H1 (cell line): Measurements from ENCODE around the gene HIPK3. TPM values are rescaled to one million over a fixed set of nuclear protein-coding genes. Genes with fewer than 3 reads are reported as not detected.
"Not testable (repeated sequence)": the region's sequence is repeated elsewhere in the genome, so short reads cannot be mapped to it uniquely, and the experiment has no call there.

Experiments
- CTCF ChIA-PET: fragments of 300-600 bp; sonication (Branson Sonifier 250); formaldehyde crosslinking; loops from one replicate; lab custom pipeline; 2021; ENCODE audit not compliant: partially characterized antibody; lab: Charles Lee
- POLR2A ChIA-PET: fragments of 300-600 bp; sonication (Branson Sonifier 250); formaldehyde crosslinking; loops from one replicate; lab custom pipeline; 2021; ENCODE audit warnings: inconsistent platforms; ENCODE audit not compliant: partially characterized antibody; lab: Charles Lee
- DNase-seq, 2 experiments: peaks; one replicate each; pipeline versions ENCODE4 v3.0.0 to v3.0.0-alpha.2; 2010 to 2022; ENCODE audit warnings: low spot score in 2 of 2, low read depth in 1 of 2, mixed read lengths in 1 of 2
- FAIRE-seq: peaks from 2 replicates; lab custom pipeline; 2011; peaks lifted over from hg19 to GRCh38; lab: Jason Lieb, UNC
- H2AFZ ChIP-seq: 2 replicates; pipeline ENCODE4 v1.8.1; 2012; ENCODE audit warnings: low read length, inconsistent platforms
- H2AK5ac ChIP-seq: 2 replicates; pipeline ENCODE4 v1.6.1; 2013; ENCODE audit warnings: low read depth, low read length
- H2BK120ac ChIP-seq: replicated peaks from 2 replicates; pipeline ENCODE3; 2013; ENCODE audit warnings: low read depth, low read length, inconsistent platforms
- H2BK12ac ChIP-seq: 2 replicates; pipeline ENCODE4 v1.6.1; 2013; ENCODE audit warnings: low read depth, low read length
- H2BK15ac ChIP-seq: 2 replicates; pipeline ENCODE4 v1.6.1; 2013; ENCODE audit warnings: low read length
- H2BK20ac ChIP-seq: 2 replicates; pipeline ENCODE4 v1.6.1; 2013; ENCODE audit warnings: low read length
- H2BK5ac ChIP-seq: 2 replicates; pipeline ENCODE4 v1.6.1; 2013; ENCODE audit warnings: low read depth, low read length
- H3K14ac ChIP-seq: 2 replicates; pipeline ENCODE4 v1.6.1; 2013; ENCODE audit warnings: inconsistent platforms; ENCODE audit not compliant: insufficient read length
- H3K18ac ChIP-seq: 2 replicates; pipeline ENCODE4 v1.6.1; 2013; ENCODE audit warnings: low read length; ENCODE audit errors: extremely low read depth
- H3K23ac ChIP-seq: 2 replicates; pipeline ENCODE4 v1.6.1; 2013; ENCODE audit warnings: inconsistent platforms; ENCODE audit not compliant: insufficient read length
- H3K23me2 ChIP-seq: 2 replicates; pipeline ENCODE4 v1.6.1; 2013; ENCODE audit warnings: low read depth, low read length
- H3K27ac ChIP-seq: 2 replicates; pipeline ENCODE4 v1.6.1; 2011; ENCODE audit warnings: low read depth, low read length, inconsistent platforms
- H3K27me3 ChIP-seq, 4 experiments: replicated peaks in 1 of 4; 1 replicate in 1 of 4; 2 replicates in 3 of 4; pipeline versions ENCODE4 v1.6.1 to v1.8.1; 2011 to 2013; ENCODE audit warnings: low read length in 3 of 4, mild to moderate bottlenecking in 3 of 4, inconsistent platforms in 2 of 4, mixed read lengths in 2 of 4, moderate library complexity in 1 of 4; ENCODE audit not compliant: control insufficient read depth in 3 of 4, insufficient read depth in 3 of 4; ENCODE audit errors: extremely low read depth in 1 of 4
- H3K36me3 ChIP-seq, 4 experiments: 2 replicates each; pipeline versions ENCODE4 v1.6.1 to v1.8.1; 2011 to 2013; ENCODE audit warnings: mild to moderate bottlenecking in 4 of 4, low read length in 3 of 4, moderate library complexity in 2 of 4, control low read depth in 1 of 4, inconsistent platforms in 1 of 4; ENCODE audit not compliant: insufficient read depth in 4 of 4, control insufficient read depth in 2 of 4
- H3K4ac ChIP-seq: replicated peaks from 2 replicates; pipeline ENCODE3; 2013; ENCODE audit warnings: low read length, low read depth, mixed read lengths, inconsistent platforms; ENCODE audit not compliant: insufficient read length
- H3K4me1 ChIP-seq, 4 experiments: replicated peaks in 1 of 4; 1 replicate in 1 of 4; 2 replicates in 3 of 4; pipeline versions ENCODE4 v1.6.1 to v1.8.1; 2011 to 2013; ENCODE audit warnings: low read length in 3 of 4, inconsistent platforms in 2 of 4, mixed read lengths in 1 of 4; ENCODE audit not compliant: insufficient read depth in 4 of 4, control insufficient read depth in 3 of 4
- H3K4me2 ChIP-seq, 2 experiments: 2 replicates each; pipeline versions ENCODE4 v1.6.1 to v1.8.1; 2011 to 2013; ENCODE audit warnings: low read depth in 2 of 2, low read length in 2 of 2, control low read depth in 1 of 2, inconsistent platforms in 1 of 2, mild to moderate bottlenecking in 1 of 2; ENCODE audit not compliant: insufficient read depth in 1 of 2
- H3K4me3 ChIP-seq, 4 experiments: fragments of 200-600, 300-600 bp in 1 of 4; sonication (generic), shearing (Covaris generic), sonication (Bioruptor Twin) in 1 of 4; 2 replicates each; pipeline versions ENCODE4 v1.5.1 to v1.8.1; 2011 to 2016; ENCODE audit warnings: low read length in 4 of 4, low read depth in 3 of 4, control low read depth in 2 of 4, inconsistent platforms in 2 of 4, mild to moderate bottlenecking in 2 of 4, mixed read lengths in 1 of 4, moderate library complexity in 1 of 4; ENCODE audit not compliant: insufficient read depth in 2 of 4; ENCODE audit errors: extremely low read depth in 1 of 4
- H3K56ac ChIP-seq: replicated peaks from 2 replicates; pipeline ENCODE3; 2013; ENCODE audit warnings: low read depth, mild to moderate bottlenecking, mixed read lengths, low read length, inconsistent platforms; ENCODE audit not compliant: insufficient read length
- H3K79me1 ChIP-seq: 2 replicates; pipeline ENCODE4 v1.6.1; 2013; ENCODE audit warnings: low read depth, low read length, control low read depth
- H3K79me2 ChIP-seq, 2 experiments: 2 replicates each; pipeline versions ENCODE4 v1.6.1 to v1.8.1; 2012 to 2013; ENCODE audit warnings: low read length in 2 of 2, mild to moderate bottlenecking in 2 of 2, inconsistent platforms in 1 of 2; ENCODE audit not compliant: insufficient read depth in 2 of 2, control insufficient read depth in 1 of 2
- H3K9ac ChIP-seq, 4 experiments: replicated peaks in 1 of 4; 1 replicate in 1 of 4; 2 replicates in 3 of 4; pipeline versions ENCODE4 v1.6.1 to v1.8.1; 2011 to 2013; ENCODE audit warnings: low read depth in 3 of 4, low read length in 3 of 4, control low read depth in 2 of 4, mild to moderate bottlenecking in 2 of 4, moderate library complexity in 2 of 4, inconsistent platforms in 1 of 4; ENCODE audit errors: extremely low read depth in 1 of 4
- H3K9me3 ChIP-seq, 2 experiments: 2 replicates each; pipeline versions ENCODE4 v1.6.1 to v1.8.1; 2012 to 2013; ENCODE audit warnings: mild to moderate bottlenecking in 2 of 2, moderate library complexity in 2 of 2, control low read depth in 1 of 2, inconsistent platforms in 1 of 2, low read depth in 1 of 2, low read length in 1 of 2, mixed read lengths in 1 of 2; ENCODE audit not compliant: insufficient read depth in 2 of 2
- H4K20me1 ChIP-seq, 2 experiments: replicated peaks in 1 of 2; 2 replicates each; pipeline versions ENCODE3 to v1.8.1; 2011 to 2013; ENCODE audit warnings: inconsistent platforms in 2 of 2, low read length in 2 of 2, mild to moderate bottlenecking in 1 of 2; ENCODE audit not compliant: insufficient read depth in 2 of 2, control insufficient read depth in 1 of 2
- H4K5ac ChIP-seq: 2 replicates; pipeline ENCODE4 v1.6.1; 2013; ENCODE audit warnings: low read length, low read depth, mixed read lengths, inconsistent platforms; ENCODE audit not compliant: insufficient read length
- H4K8ac ChIP-seq: 2 replicates; pipeline ENCODE4 v1.8.0; 2013; ENCODE audit warnings: mild to moderate bottlenecking, moderate library complexity, low read length, inconsistent platforms; ENCODE audit not compliant: insufficient read depth; ENCODE audit errors: extremely low read depth
- H4K91ac ChIP-seq: replicated peaks from 2 replicates; pipeline ENCODE3; 2013; ENCODE audit warnings: low read length, mixed read lengths, inconsistent platforms; ENCODE audit not compliant: insufficient read length
- WGBS, 2 experiments: shearing (Covaris generic) in 1 of 2; methylation state at CpG; one replicate each; pipeline versions ENCODE4 v1.1.6 to v1.1.7; 2013 to 2015; ENCODE audit warnings: low lambda C conversion rate in 2 of 2, mixed read lengths in 2 of 2, inconsistent platforms in 1 of 2, low coverage in 1 of 2, missing lambda C conversion rate in 1 of 2; ENCODE audit not compliant: insufficient replicate concordance in 2 of 2, insufficient coverage in 1 of 2, insufficient read length in 1 of 2; ENCODE audit errors: extremely low coverage in 1 of 2, missing lambda C conversion rate in 1 of 2; 5-methylcytosine and 5-hydroxymethylcytosine counted together
- polyA plus RNA-seq, 7 experiments: library from polyadenylated mRNA; depleted of rRNA in 3 of 7; stranded (reverse) in 5 of 7; unstranded in 2 of 7; fragments of >200 nt in 5 of 7; fragments of 200-250 nt in 2 of 7; gene quantifications; 1 replicate in 5 of 7; 2 replicates in 1 of 7; 4 replicates in 1 of 7; pipeline versions ENCODE4 v1.2.1 to v1.2.3, GENCODE V29; 2011 to 2013; ENCODE audit warnings: missing spikeins in 2 of 7, mixed read lengths in 2 of 7
- total RNA-seq: library from RNA; stranded (reverse); fragmentation: NEBNext Ultra II Directional; extraction: Animal tissue kit (Norgen Biotek cat#: 25700); gene quantifications from 2 replicates; pipeline ENCODE4 v1.2.1, GENCODE V29; 2021

Gene HIPK3
- total and polyA plus RNA-seq, 2 of the 8 experiments (the other 6 are each of a cell fraction or from before 2014, with no cell fraction given): 5.0 to 22.3 TPM

GRCh38 chr11:33216676-33217075 is 40.5 kb upstream of the HIPK3 start:
- H4K91ac ChIP-seq, H2BK5ac ChIP-seq, H3K4ac ChIP-seq, H2BK15ac ChIP-seq, H3K9ac ChIP-seq, H4K5ac ChIP-seq, POLR2A ChIA-PET, H4K8ac ChIP-seq, H3K18ac ChIP-seq, H3K4me2 ChIP-seq, H3K27ac ChIP-seq, H2BK120ac ChIP-seq, FAIRE-seq, H3K14ac ChIP-seq, CTCF ChIA-PET, DNase-seq, H3K4me1 ChIP-seq, H3K56ac ChIP-seq, H2AFZ ChIP-seq, H3K23ac ChIP-seq, H3K36me3 ChIP-seq, H2BK12ac ChIP-seq, H3K79me2 ChIP-seq, H2AK5ac ChIP-seq, H3K79me1 ChIP-seq, H4K20me1 ChIP-seq, H3K9me3 ChIP-seq, H2BK20ac ChIP-seq, H3K27me3 ChIP-seq, H3K23me2 ChIP-seq, H3K4me3 ChIP-seq: not testable (repeated sequence)
- 97% methylated on average over 2 of the region's 2 CpGs; no CpG with 5 or more reads in 1 of the 2 experiments for WGBS, 2 experiments
